Ishikawa (cell line): ENCODE data around the gene FHOD1.

Experiments
- CEBPB ChIP-seq: IDR thresholded peaks from 2 replicates; pipeline ENCODE4 v1.6.1; 2012
- CREB1 ChIP-seq: IDR thresholded peaks from 2 replicates; pipeline ENCODE4 v1.6.1; 2012; ENCODE audit warnings: low read depth
- EGR1 ChIP-seq: IDR thresholded peaks from 2 replicates; pipeline ENCODE4 v1.6.1; 2012
- EP300 ChIP-seq: IDR thresholded peaks from 2 replicates; pipeline ENCODE4 v1.6.1; 2012; ENCODE audit warnings: borderline replicate concordance
- FOXM1 ChIP-seq: IDR thresholded peaks from 2 replicates; pipeline ENCODE4 v1.6.1; 2012; ENCODE audit warnings: low read depth, borderline replicate concordance
- NFIC ChIP-seq: IDR thresholded peaks from 2 replicates; pipeline ENCODE4 v1.6.1; 2012
- RAD21 ChIP-seq: IDR thresholded peaks from 2 replicates; pipeline ENCODE4 v1.6.1; 2012; ENCODE audit warnings: low read depth
- TAF1 ChIP-seq: IDR thresholded peaks from 2 replicates; pipeline ENCODE4 v1.6.1; 2012; ENCODE audit warnings: low read depth, mild to moderate bottlenecking
- TCF12 ChIP-seq: IDR thresholded peaks from 2 replicates; pipeline ENCODE4 v1.6.1; 2012; ENCODE audit warnings: low read depth
- TEAD4 ChIP-seq: IDR thresholded peaks from 2 replicates; pipeline ENCODE4 v1.6.1; 2012
- YY1 ChIP-seq: IDR thresholded peaks from 2 replicates; pipeline ENCODE4 v1.6.1; 2012; ENCODE audit warnings: low read depth
- ZBTB7A ChIP-seq: IDR thresholded peaks from 2 replicates; pipeline ENCODE4 v1.6.1; 2012; ENCODE audit warnings: low read depth
- TF ChIP-seq, protein P1 (sequence below): IDR thresholded peaks from 2 replicates; pipeline ENCODE4 v1.6.1; 2012; ENCODE audit warnings: low read depth, mild to moderate bottlenecking
- TF ChIP-seq, protein P2 (sequence below): IDR thresholded peaks from 2 replicates; pipeline ENCODE4 v1.6.1; 2012
- TF ChIP-seq, protein P3 (sequence below): IDR thresholded peaks from 2 replicates; pipeline ENCODE4 v1.6.1; 2012

FHOD1 gene

DNA sequence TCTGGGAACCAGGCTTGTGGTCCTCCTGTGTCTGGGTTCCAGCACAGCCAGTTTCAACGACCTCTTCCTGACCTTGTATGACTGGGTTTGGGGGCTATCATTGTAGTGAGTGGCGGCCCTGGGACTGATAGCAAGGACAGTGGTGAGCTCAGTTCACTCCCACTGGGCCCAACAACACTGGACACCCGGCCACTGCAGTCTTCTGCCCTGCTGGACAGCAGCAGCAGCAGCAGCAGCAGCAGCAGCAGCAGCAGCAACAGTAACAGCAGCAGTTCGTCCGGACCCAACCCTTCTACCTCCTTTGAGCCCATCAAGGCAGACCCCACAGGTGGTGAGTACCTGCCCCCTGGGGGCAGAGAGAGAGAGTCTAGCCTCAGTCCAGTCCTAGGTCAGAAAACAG is 51.6 kb downstream of the FHOD1 start:
- TF ChIP-seq FOXM1 (no peak), NFIC (no peak), EP300 (no peak), CEBPB (no peak), TEAD4 (no peak), YY1 (no peak), RAD21 (no peak), TAF1 (no peak)
- TF ChIP-seq, protein P1, sequence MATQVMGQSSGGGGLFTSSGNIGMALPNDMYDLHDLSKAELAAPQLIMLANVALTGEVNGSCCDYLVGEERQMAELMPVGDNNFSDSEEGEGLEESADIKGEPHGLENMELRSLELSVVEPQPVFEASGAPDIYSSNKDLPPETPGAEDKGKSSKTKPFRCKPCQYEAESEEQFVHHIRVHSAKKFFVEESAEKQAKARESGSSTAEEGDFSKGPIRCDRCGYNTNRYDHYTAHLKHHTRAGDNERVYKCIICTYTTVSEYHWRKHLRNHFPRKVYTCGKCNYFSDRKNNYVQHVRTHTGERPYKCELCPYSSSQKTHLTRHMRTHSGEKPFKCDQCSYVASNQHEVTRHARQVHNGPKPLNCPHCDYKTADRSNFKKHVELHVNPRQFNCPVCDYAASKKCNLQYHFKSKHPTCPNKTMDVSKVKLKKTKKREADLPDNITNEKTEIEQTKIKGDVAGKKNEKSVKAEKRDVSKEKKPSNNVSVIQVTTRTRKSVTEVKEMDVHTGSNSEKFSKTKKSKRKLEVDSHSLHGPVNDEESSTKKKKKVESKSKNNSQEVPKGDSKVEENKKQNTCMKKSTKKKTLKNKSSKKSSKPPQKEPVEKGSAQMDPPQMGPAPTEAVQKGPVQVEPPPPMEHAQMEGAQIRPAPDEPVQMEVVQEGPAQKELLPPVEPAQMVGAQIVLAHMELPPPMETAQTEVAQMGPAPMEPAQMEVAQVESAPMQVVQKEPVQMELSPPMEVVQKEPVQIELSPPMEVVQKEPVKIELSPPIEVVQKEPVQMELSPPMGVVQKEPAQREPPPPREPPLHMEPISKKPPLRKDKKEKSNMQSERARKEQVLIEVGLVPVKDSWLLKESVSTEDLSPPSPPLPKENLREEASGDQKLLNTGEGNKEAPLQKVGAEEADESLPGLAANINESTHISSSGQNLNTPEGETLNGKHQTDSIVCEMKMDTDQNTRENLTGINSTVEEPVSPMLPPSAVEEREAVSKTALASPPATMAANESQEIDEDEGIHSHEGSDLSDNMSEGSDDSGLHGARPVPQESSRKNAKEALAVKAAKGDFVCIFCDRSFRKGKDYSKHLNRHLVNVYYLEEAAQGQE = no peak
- TF ChIP-seq, protein P2, sequence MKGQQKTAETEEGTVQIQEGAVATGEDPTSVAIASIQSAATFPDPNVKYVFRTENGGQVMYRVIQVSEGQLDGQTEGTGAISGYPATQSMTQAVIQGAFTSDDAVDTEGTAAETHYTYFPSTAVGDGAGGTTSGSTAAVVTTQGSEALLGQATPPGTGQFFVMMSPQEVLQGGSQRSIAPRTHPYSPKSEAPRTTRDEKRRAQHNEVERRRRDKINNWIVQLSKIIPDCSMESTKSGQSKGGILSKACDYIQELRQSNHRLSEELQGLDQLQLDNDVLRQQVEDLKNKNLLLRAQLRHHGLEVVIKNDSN = no peak

DNA sequence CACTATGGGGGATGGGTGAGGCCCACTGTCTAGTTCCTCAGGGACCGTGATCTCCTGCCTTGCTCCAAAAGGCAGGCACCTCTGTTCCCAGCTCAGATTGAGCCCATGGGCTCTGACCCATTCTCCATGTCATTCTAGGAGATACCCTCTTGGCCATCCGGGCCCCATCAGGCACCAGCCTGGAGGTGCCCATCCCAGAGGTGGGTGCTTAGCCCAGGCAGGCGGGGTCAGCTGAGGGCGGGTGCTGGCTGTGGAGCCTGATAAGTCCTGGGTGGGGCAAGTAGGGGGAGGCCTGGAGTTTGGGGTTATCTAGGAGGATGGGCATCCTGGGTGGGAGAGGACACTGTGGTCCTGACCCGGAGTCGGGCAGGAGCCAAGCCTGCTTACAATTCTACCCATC is 53.0 kb downstream of the FHOD1 start:
- TF ChIP-seq, protein P1 = no peak
- no peak for TF ChIP-seq TCF12
- TF ChIP-seq, protein P2 = no peak
- TF ChIP-seq TAF1 = no peak
- no peak for TF ChIP-seq EGR1
- TF ChIP-seq CEBPB = no peak
- no peak for TF ChIP-seq ZBTB7A
- TF ChIP-seq YY1 = no peak
- no peak for TF ChIP-seq TEAD4
- TF ChIP-seq EP300 = no peak
- no peak for TF ChIP-seq CREB1
- TF ChIP-seq, protein P3, sequence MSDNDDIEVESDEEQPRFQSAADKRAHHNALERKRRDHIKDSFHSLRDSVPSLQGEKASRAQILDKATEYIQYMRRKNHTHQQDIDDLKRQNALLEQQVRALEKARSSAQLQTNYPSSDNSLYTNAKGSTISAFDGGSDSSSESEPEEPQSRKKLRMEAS = no peak
- no peak for TF ChIP-seq RAD21
- no peak for TF ChIP-seq NFIC

DNA sequence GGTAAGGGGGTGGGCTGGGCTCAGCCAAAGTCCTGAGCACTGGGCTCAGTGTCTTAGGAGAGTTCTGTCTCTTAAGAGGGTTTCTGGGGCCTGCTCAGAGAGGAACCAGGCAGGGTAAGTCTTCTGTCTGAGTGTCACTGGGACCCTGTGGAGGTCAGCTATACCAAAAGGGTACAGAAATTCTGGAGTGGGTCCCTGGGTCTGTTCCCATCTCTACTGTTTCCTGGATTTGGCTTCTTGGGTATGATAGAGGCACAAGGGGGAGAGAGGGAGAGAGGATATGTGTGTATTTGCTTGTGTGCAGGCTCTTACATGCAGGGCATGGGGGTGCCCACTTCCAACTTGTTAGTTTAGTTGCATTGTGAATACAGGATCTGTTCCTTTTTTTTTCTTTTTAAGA is 53.7 kb downstream of the FHOD1 start:
- TF ChIP-seq TCF12 (no peak), NFIC (no peak), CEBPB (no peak), ZBTB7A (no peak), EP300 (no peak), TEAD4 (no peak)
- TF ChIP-seq, protein P2 = no peak
- TF ChIP-seq, protein P3 = no peak

DNA sequence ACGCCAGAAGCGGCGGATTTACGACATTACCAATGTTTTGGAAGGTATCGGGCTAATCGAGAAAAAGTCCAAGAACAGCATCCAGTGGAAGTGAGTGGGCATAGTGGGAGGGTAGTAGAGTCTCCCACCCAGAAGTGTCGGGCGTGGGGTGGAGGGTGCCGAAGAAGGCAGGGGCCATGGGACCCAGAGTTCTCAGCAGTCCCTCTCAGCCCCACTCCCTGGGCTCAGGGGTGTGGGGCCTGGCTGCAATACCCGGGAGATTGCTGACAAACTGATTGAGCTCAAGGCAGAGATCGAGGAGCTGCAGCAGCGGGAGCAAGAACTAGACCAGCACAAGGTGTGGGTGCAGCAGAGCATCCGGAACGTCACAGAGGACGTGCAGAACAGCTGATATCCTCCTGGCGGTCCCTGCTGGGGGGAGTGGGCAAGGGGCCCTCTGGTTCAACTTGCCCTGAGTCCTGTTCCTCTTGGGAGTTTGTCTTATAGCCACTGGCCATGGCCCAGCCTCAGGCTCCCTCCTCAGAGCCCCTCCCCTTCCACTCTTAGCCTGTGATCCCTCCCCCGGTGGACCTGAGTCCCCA is 54.4 kb downstream of the FHOD1 start:
- TF ChIP-seq, protein P1 = no peak
- TF ChIP-seq ZBTB7A = no peak
- TF ChIP-seq EGR1 = no peak
- no peak for TF ChIP-seq TEAD4
- TF ChIP-seq, protein P2 = no peak
- no peak for TF ChIP-seq RAD21
- no peak for TF ChIP-seq CREB1
- TF ChIP-seq, protein P3 = no peak
- no peak for TF ChIP-seq FOXM1
- TF ChIP-seq YY1 = no peak
- TF ChIP-seq TCF12 = no peak
- TF ChIP-seq NFIC = no peak
- no peak for TF ChIP-seq EP300
- no peak for TF ChIP-seq CEBPB
- no peak for TF ChIP-seq TAF1
